Left kidney (tissue), 2 donors: ENCODE measurements around the gene KRT79. TPM values are rescaled to one million over a fixed set of nuclear protein-coding genes. Genes with fewer than 3 reads are reported as not detected.

Source experiments
- DNase-seq: peaks from one replicate; pipeline ENCODE4 v3.0.0-alpha.2; 2013
- polyA plus RNA-seq: library from polyadenylated mRNA; unstranded; fragments of 120-200 nt; gene quantifications from one replicate; pipeline ENCODE4 v1.2.1, GENCODE V29; 2013; ENCODE audit not compliant: insufficient read length

The KRT79 gene
- polyA plus RNA-seq, 1 donor = not detected

- DNase-seq = no peak
Measured at GRCh38 chr12:52835271-52836041, 1.3 kb upstream of the KRT79 start.

GRCh38 chr12:52834727-52835001, 553 bp upstream of the KRT79 start:
- no peak for DNase-seq

- no peak for DNase-seq
Measured at GRCh38 chr12:52832985-52833905, 866 bp downstream of the KRT79 start.

- no peak for DNase-seq
Measured at GRCh38 chr12:52832451-52832850, 1.7 kb downstream of the KRT79 start.

- DNase-seq = no peak
Measured at GRCh38 chr12:52831251-52831650, 2.9 kb downstream of the KRT79 start.

GRCh38 chr12:52829986-52830770, 3.9 kb downstream of the KRT79 start:
- no peak for DNase-seq

- DNase-seq = no peak
Measured at GRCh38 chr12:52828591-52829021, 5.5 kb downstream of the KRT79 start.

- no peak for DNase-seq
Measured at GRCh38 chr12:52828156-52828555, 6.0 kb downstream of the KRT79 start.

GRCh38 chr12:52827499-52828090, 6.5 kb downstream of the KRT79 start:
- no peak for DNase-seq

- DNase-seq = no peak
Measured at GRCh38 chr12:52826611-52827498, 7.3 kb downstream of the KRT79 start.

- no peak for DNase-seq
Measured at GRCh38 chr12:52825961-52826360, 8.2 kb downstream of the KRT79 start.

- DNase-seq = no peak
Measured at GRCh38 chr12:52824741-52825410, 9.2 kb downstream of the KRT79 start.

- DNase-seq = no peak
Measured at GRCh38 chr12:52823761-52824450, 10.2 kb downstream of the KRT79 start.

GRCh38 chr12:52822771-52823510, 11.2 kb downstream of the KRT79 start:
- no peak for DNase-seq

- no peak for DNase-seq
Measured at GRCh38 chr12:52821826-52822660, 12.1 kb downstream of the KRT79 start.

GRCh38 chr12:52821071-52821730, 12.9 kb downstream of the KRT79 start:
- no peak for DNase-seq

GRCh38 chr12:52820521-52820920, 13.6 kb downstream of the KRT79 start:
- DNase-seq = no peak
